Islet of Langerhans (tissue), 1 donor: ENCODE results near the gene HPCAL4.

Experiments
- FAIRE-seq: peaks from one replicate; lab custom pipeline; 2011; peaks lifted over from hg19 to GRCh38; lab: Jason Lieb, UNC

The HPCAL4 gene

GRCh38 chr1:39691383-39692151 lies at the start of gene HPCAL4:
Gene HPCAL4, minus strand, starts transcription at chr1:39691433. Its CDS starts 6,830 bp downstream, at chr1:39684603.
- FAIRE-seq = peak; percentile 36

DNA sequence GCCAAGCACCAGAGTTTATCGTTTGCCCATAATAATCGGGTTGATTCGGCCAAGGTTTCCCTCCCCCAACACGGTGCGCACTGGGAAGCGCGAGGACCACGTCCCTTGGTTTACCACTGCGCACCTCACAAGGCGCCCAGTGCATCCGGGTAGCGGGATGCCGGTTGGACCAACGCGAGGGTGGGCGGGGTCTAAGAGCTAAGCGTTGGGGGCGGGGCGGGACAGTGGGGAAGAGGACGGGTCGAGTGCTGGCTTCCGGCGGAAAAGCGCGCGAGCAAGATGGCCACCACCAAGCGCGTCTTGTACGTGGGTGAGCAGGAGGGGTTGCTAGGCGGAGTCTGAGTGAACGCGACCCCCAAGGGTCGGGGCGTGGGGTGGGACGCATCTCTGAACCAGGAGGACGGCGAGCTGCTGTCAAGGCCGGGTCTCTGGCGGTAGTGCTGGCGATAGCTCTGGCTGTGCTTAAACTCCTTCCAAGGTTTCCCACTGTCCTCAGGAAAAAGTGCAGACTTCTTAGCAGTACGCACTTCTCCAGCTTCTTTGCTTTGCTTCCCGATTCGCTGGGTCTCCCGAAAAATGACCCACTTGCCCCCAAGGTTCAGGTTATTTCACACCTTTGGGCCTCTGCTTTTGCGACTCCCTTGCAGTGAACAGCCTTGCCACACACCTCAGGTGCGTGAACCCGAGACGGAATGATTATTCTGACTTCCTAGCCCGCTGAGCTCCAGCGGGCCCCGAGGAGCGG lies 47.6 kb upstream of the HPCAL4 start, which contains the start of gene PPIE:
Gene PPIE (plus strand): TSS at position 261 of the 745 bp plus-strand sequence. CDS start 19 bp downstream, at position 280.
- no peak for FAIRE-seq

GRCh38 chr1:39737546-39738169 lies 46.4 kb upstream of the HPCAL4 start:
- no peak for FAIRE-seq

DNA sequence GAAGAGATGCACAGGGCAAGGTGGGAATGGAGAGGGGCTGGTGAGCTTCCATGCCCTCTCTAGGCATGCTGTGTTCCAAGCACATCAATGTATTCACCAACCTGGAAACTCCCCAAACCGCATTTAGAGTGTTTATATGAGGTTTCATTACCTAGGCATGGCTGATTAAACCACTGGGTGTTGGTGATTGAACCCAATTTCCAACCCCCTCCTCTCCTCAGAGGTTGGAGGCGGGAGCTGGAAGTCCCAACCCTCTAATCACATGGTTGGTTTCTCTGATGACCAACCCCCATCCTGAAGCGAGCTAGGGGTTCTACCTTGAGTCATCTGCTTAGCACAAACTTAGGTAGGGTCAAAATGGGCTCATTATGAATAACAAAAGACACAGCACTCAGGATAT lies 44.5 kb upstream of the HPCAL4 start:
- FAIRE-seq = no peak

GRCh38 chr1:39733161-39733560 lies 41.9 kb upstream of the HPCAL4 start:
- FAIRE-seq = peak; percentile 66

GRCh38 chr1:39732730-39733129 lies 41.5 kb upstream of the HPCAL4 start:
- FAIRE-seq = no peak

- no peak for FAIRE-seq
These were observed 38.6 kb upstream of the HPCAL4 start for GRCh38 chr1:39729842-39730241.

GRCh38 chr1:39729030-39729429 lies 37.8 kb upstream of the HPCAL4 start:
- no peak for FAIRE-seq

DNA sequence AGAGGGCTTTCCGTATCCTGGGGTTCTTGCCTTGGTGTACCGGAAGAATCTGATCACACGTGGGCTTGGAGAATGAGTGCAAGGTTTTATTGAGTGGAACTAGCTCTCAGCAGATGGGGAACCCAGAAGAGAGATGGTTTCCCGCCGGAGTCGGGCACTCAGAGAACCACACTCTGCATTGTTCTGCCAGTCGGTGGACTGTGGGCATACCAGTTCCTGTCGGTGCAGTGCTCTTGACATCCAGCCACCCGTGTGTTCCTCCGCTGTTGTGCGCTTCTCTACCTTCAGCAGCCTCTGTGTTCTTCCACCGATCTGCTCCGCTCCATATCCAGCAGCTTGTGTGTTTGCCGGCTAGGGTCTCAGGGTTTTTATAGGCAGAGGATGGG lies 36.7 kb upstream of the HPCAL4 start:
- no peak for FAIRE-seq

GRCh38 chr1:39727221-39727931 lies 36.1 kb upstream of the HPCAL4 start:
- FAIRE-seq = no peak

DNA sequence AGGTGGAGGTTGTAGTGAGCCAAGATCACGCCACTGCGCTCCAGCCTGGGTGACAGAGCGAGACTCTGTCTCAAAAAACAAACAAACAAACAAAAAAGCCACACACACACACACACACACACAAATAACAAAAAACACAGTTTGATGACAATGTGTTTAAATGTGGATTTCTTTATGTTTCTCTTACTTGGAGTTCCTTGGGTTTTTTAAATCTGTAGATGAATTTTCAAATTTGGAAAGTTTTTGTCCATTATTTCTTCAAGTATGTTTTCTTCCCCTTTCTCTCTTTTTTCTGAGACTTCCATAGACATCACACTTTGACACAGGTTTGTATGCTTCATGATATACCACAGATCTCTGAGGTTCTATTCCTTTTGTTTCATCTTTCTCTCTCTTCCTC lies 35.4 kb upstream of the HPCAL4 start:
- FAIRE-seq = no peak

- no peak for FAIRE-seq
These were observed 31.3 kb upstream of the HPCAL4 start for GRCh38 chr1:39722495-39722894.

GRCh38 chr1:39721664-39722063 lies 30.4 kb upstream of the HPCAL4 start:
- FAIRE-seq = no peak

- FAIRE-seq = peak; percentile 100
These were observed 29.1 kb upstream of the HPCAL4 start for GRCh38 chr1:39720094-39720999.

GRCh38 chr1:39717809-39718208 lies 26.6 kb upstream of the HPCAL4 start:
- no peak for FAIRE-seq

DNA sequence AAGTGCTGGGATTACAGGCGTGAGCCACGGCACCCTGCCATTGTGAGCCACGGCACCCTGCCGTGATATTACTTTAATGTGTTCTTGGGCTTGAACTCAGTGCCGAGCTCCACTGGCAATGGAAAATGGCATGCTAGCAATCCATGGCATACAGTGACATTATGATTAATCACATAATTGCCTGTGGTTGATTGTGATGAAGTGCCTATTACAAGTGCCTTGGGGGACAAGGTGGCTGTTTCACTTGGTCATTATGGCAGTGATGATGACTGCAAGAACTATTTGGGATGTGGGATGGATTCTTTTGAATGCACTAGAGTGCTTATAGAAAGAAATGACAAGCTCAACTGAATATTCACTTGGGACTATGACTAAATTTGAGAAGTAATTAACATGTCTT lies 22.3 kb upstream of the HPCAL4 start:
- no peak for FAIRE-seq

DNA sequence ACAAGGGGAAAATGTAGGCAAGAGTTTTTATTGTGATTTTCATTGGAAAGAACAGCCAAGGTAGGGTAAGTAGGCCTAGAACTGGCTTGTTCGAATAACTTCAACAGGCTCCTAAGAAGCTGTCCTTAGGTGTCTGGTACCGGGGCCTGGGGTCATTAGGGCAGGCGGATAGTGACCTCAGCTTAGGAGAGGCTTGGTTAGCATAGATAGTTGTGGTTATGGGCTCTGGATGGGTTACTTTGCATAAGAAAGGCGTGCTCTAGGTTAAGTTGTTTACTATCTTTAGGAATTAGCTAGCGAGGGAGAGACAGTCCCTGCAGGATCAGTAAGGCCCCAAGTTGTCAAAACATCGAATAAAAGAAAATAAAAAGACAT lies 20.7 kb upstream of the HPCAL4 start:
- FAIRE-seq = no peak

DNA sequence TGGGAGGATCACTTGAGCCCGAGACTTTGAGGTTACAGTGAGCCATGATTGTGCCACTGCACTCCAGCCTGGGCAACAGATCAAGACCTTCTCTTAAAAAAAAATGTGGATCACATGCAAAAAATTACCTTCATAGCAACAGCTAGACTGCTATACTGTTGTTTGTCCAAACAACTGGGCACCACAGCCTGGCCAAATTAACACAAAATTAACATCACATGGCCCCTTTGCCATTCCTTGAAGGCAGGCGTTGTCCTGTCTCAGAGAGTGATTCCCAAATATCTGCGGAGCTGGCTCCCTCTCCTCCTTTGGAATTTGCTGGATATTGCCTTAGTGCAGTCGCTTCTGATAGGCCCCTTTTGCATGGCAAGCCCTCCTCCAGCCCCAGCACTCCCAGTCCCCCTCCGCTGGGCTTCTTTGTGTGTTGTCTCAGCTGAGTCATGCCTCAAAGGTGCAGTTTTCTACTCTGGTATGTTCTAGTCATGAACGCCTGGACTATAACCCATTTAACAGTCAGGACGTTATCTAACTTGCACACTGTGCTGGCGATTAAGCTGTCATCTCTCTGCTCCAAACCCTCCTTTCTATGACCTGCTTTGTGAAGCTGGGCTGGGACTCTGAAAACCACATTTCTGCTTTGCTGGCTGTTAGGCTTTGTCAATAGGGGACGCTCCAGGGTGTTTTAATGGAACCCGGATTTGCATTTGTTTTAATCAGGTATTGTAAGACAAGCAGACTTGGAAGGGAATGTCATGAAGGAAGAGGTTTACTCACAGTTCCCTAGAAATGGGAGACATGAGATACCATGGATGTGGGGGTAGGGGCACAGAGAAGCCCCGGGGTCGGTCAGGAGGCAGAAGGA lies 20.1 kb upstream of the HPCAL4 start:
- no peak for FAIRE-seq

- peak; percentile 98 for FAIRE-seq
These were observed 16.3 kb upstream of the HPCAL4 start for GRCh38 chr1:39707506-39707905.

DNA sequence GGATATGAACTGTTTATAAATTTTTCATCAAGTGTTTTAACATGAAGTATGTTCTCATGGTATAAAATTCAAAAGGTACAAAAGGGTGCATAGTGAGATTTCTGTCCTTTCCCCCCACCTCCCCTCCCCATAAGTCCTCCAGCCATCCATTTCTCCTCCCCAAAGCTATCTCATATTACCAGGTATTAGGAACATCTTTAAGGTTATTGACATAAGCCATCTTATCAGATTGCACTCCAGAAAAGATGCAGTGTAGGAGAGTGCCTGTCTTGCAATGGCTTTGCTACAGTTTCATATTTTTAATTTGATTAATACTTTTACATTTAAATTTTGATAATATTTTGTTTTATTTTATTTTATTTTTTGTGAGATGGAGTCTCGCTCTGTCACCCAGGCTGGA lies 13.5 kb upstream of the HPCAL4 start:
- no peak for FAIRE-seq

DNA sequence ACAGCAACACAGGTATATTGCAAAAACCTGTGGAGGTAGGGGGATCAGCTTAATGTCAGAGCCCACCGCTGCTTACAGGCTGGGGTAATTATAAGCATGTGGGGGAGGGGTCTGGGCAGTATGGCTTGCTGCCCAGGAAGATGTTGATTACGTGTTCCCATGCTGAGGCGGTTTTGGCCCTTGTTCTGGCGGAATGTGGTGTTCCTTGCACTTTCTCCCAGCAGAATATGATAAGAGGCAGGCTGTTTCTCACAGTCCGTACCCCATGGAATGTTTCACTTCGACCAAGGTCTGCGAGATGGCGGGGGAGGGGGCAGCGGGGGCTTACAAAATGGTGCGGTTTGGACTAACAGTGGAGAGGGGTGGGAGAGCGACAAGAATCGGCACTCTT lies 9.8 kb upstream of the HPCAL4 start:
- FAIRE-seq = no peak
